ENCODE results near the gene CRYBA1.
"Not testable (repeated sequence)": the region's sequence is repeated elsewhere in the genome, so short reads cannot be mapped to it uniquely, and the experiment has no call there.

Gene CRYBA1

GRCh38 chr17:29237476-29238132 is 9.1 kb upstream of the CRYBA1 start:
- H3K4me3 ChIP-seq (ENCODE audit: low read depth, low read length) = no peak overlapping the region

GRCh38 chr17:29238133-29238850 is 8.4 kb upstream of the CRYBA1 start:
- no peak overlapping the region for H3K4me3 ChIP-seq (ENCODE audit: low read depth, low read length)

GRCh38 chr17:29240477-29240876 is 6.2 kb upstream of the CRYBA1 start:
- no peak overlapping the region for H3K4me3 ChIP-seq (ENCODE audit: low read depth, low read length)

GRCh38 chr17:29240968-29241963 is 5.4 kb upstream of the CRYBA1 start:
- no peak overlapping the region for H3K4me3 ChIP-seq (ENCODE audit: low read depth, low read length)

GRCh38 chr17:29242051-29242450 is 4.6 kb upstream of the CRYBA1 start:
- no peak overlapping the region for H3K4me3 ChIP-seq (ENCODE audit: low read depth, low read length)

- no peak overlapping the region for H3K4me3 ChIP-seq (ENCODE audit: low read depth, low read length)
Measured at GRCh38 chr17:29242790-29243189, 3.9 kb upstream of the CRYBA1 start.

- H3K4me3 ChIP-seq (ENCODE audit: low read depth, low read length) = no peak overlapping the region
Measured at GRCh38 chr17:29243792-29244191, 2.9 kb upstream of the CRYBA1 start.

GRCh38 chr17:29245401-29245800 is 1.3 kb upstream of the CRYBA1 start:
- H3K4me3 ChIP-seq (ENCODE audit: low read depth, low read length) = no peak overlapping the region

GRCh38 chr17:29247219-29247618 is 560 bp downstream of the CRYBA1 start:
- no peak overlapping the region for H3K4me3 ChIP-seq (ENCODE audit: low read depth, low read length)

GRCh38 chr17:29248845-29249244 is 2.2 kb downstream of the CRYBA1 start:
- no peak overlapping the region for H3K4me3 ChIP-seq (ENCODE audit: low read depth, low read length)

- H3K4me3 ChIP-seq (ENCODE audit: low read depth, low read length) = no peak overlapping the region
Measured at GRCh38 chr17:29250666-29251065, 4.0 kb downstream of the CRYBA1 start.

- no peak overlapping the region for H3K4me3 ChIP-seq (ENCODE audit: low read depth, low read length)
Measured at GRCh38 chr17:29251184-29251583, 4.5 kb downstream of the CRYBA1 start.

- H3K4me3 ChIP-seq (ENCODE audit: low read depth, low read length) = no peak overlapping the region
Measured at GRCh38 chr17:29252101-29252791, 5.6 kb downstream of the CRYBA1 start.

GRCh38 chr17:29253037-29253436 is 6.4 kb downstream of the CRYBA1 start:
- H3K4me3 ChIP-seq (ENCODE audit: low read depth, low read length) = no peak overlapping the region

GRCh38 chr17:29255926-29256522 is 9.4 kb downstream of the CRYBA1 start:
- no peak overlapping the region for H3K4me3 ChIP-seq (ENCODE audit: low read depth, low read length)

GRCh38 chr17:29256735-29257466 is 10.2 kb downstream of the CRYBA1 start:
- H3K4me3 ChIP-seq (ENCODE audit: low read depth, low read length) = no peak overlapping the region

GRCh38 chr17:29257756-29258155 is 11.1 kb downstream of the CRYBA1 start:
- no peak overlapping the region for H3K4me3 ChIP-seq (ENCODE audit: low read depth, low read length)

- no peak overlapping the region for H3K4me3 ChIP-seq (ENCODE audit: low read depth, low read length)
Measured at GRCh38 chr17:29263916-29264315, 17.3 kb downstream of the CRYBA1 start.

GRCh38 chr17:29271980-29272379 is 25.3 kb downstream of the CRYBA1 start:
- not testable (repeated sequence) for H3K4me3 ChIP-seq (ENCODE audit: low read depth, low read length)

GRCh38 chr17:29273924-29274323 is 27.3 kb downstream of the CRYBA1 start:
- H3K4me3 ChIP-seq (ENCODE audit: low read depth, low read length) = no peak overlapping the region

All from iPS-11a (cell line).